Parathyroid adenoma (tissue), 2 donors: Measurements from ENCODE around the gene PPP4R2.

Experiments used
- H2AFZ ChIP-seq: fragments of 300-600 bp; sonication (generic); one replicate; pipeline ENCODE4 v1.7.0; 2017; ENCODE audit warnings: antibody characterized with exemption, mild to moderate bottlenecking
- H3K27ac ChIP-seq: fragments of 300-600 bp; sonication (generic); one replicate; pipeline ENCODE4 v1.7.0; 2017
- H3K27me3 ChIP-seq: fragments of 300-600 bp; sonication (generic); one replicate; pipeline ENCODE4 v1.7.0; 2017; ENCODE audit warnings: low read length; ENCODE audit not compliant: control insufficient read depth, insufficient read depth
- H3K36me3 ChIP-seq: fragments of 300-600 bp; sonication (generic); one replicate; pipeline ENCODE4 v1.7.0; 2017; ENCODE audit warnings: low read length; ENCODE audit not compliant: control insufficient read depth, insufficient read depth
- H3K4me1 ChIP-seq: fragments of 300-600 bp; sonication (generic); one replicate; pipeline ENCODE4 v1.7.0; 2017; ENCODE audit warnings: control low read depth
- H3K4me2 ChIP-seq: fragments of 300-600 bp; sonication (generic); one replicate; pipeline ENCODE4 v1.7.0; 2017; ENCODE audit warnings: low read length
- H3K4me3 ChIP-seq: fragments of 300-600 bp; sonication (generic); one replicate; pipeline ENCODE4 v1.7.0; 2017; ENCODE audit warnings: low read depth, low read length
- H3K79me2 ChIP-seq: fragments of 300-600 bp; sonication (generic); one replicate; pipeline ENCODE4 v1.7.0; 2017; ENCODE audit warnings: control low read depth
- H3K9ac ChIP-seq: fragments of 300-600 bp; sonication (generic); one replicate; pipeline ENCODE4 v1.7.0; 2017; ENCODE audit warnings: mild to moderate bottlenecking
- H3K9me3 ChIP-seq: fragments of 300-600 bp; sonication (generic); one replicate; pipeline ENCODE4 v1.7.0; 2017; ENCODE audit warnings: low read length; ENCODE audit not compliant: control insufficient read depth
- CTCF ChIP-seq: fragments of 300-600 bp; sonication (generic); IDR thresholded peaks from one replicate; pipeline ENCODE4 v1.7.0; 2017; ENCODE audit warnings: antibody characterized with exemption, mild to moderate bottlenecking
- donor health status: primary hyperparathyroidism.

The PPP4R2 gene

GRCh38 chr3:73018298-73018697 is 21.7 kb downstream of the PPP4R2 start:
- Histone ChIP-seq H3K36me3 (no peaks in the 10 kb centered on the region), H3K79me2 (peaks cover 66% of the 10 kb centered on the region), H3K27me3 (no peaks in the 10 kb centered on the region), H3K9ac (no peak overlapping the region), H3K27ac (no peak overlapping the region), H2AFZ (no peak overlapping the region), H3K4me2 (no peak overlapping the region), H3K9me3 (no peaks in the 10 kb centered on the region), H3K4me3 (no peak overlapping the region), H3K4me1 (no peaks in the 10 kb centered on the region)
- TF ChIP-seq CTCF: no peak

- H3K79me2 ChIP-seq: peaks cover 67% of the 10 kb centered on the region
- H3K36me3 ChIP-seq: no peaks in the 10 kb centered on the region
- no peaks in the 10 kb centered on the region for H3K4me1 ChIP-seq
Observed at GRCh38 chr3:73018790-73019441, 22.3 kb downstream of the PPP4R2 start.

GRCh38 chr3:73021301-73021835 is 24.8 kb downstream of the PPP4R2 start:
- Histone ChIP-seq H3K4me3 (no peak overlapping the region), H3K79me2 (peaks cover 61% of the 10 kb centered on the region), H3K27ac (no peak overlapping the region), H2AFZ (no peak overlapping the region), H3K36me3 (no peaks in the 10 kb centered on the region), H3K4me2 (no peak overlapping the region), H3K9ac (no peak overlapping the region), H3K27me3 (no peaks in the 10 kb centered on the region), H3K4me1 (no peaks in the 10 kb centered on the region), H3K9me3 (no peaks in the 10 kb centered on the region)
- TF ChIP-seq CTCF: no peak

More at GRCh38 chr3:73018790-73019441, 22.3 kb downstream of the PPP4R2 start:
- no peak for TF ChIP-seq CTCF
- Histone ChIP-seq H3K9me3 (no peaks in the 10 kb centered on the region), H3K9ac (no peak overlapping the region), H2AFZ (no peak overlapping the region), H3K4me3 (no peak overlapping the region), H3K4me2 (no peak overlapping the region), H3K27me3 (no peaks in the 10 kb centered on the region), H3K27ac (no peak overlapping the region)

GRCh38 chr3:73024836-73025235 is 28.2 kb downstream of the PPP4R2 start:
- Histone ChIP-seq H2AFZ (no peak overlapping the region), H3K36me3 (no peaks in the 10 kb centered on the region), H3K4me1 (peaks cover 3% of the 10 kb centered on the region), H3K9me3 (no peaks in the 10 kb centered on the region), H3K4me3 (no peak overlapping the region), H3K27me3 (no peaks in the 10 kb centered on the region), H3K27ac (no peak overlapping the region), H3K79me2 (peaks cover 52% of the 10 kb centered on the region), H3K9ac (no peak overlapping the region), H3K4me2 (no peak overlapping the region)
- no peak for TF ChIP-seq CTCF
